GM12891 (cell line): ENCODE results near the gene CCDC188.

ENCODE experiments used
- POLR2A ChIP-seq: IDR thresholded peaks from 2 replicates; pipeline ENCODE4 v1.6.1; 2011; ENCODE audit warnings: low read depth, low read length, control low read depth
- POLR2AphosphoS5 ChIP-seq: IDR thresholded peaks from 2 replicates; pipeline ENCODE4 v1.6.1; 2011; ENCODE audit warnings: low read depth, low read length, control low read depth
- POU2F2 ChIP-seq: IDR thresholded peaks from 2 replicates; pipeline ENCODE4 v1.6.1; 2011; ENCODE audit warnings: low read depth, mild to moderate bottlenecking, control low read depth, low read length, moderate library complexity
- SPI1 ChIP-seq: IDR thresholded peaks from 2 replicates; pipeline ENCODE4 v1.6.1; 2011; ENCODE audit warnings: low read depth, low read length, control low read depth
- TAF1 ChIP-seq: IDR thresholded peaks from 2 replicates; pipeline ENCODE4 v1.6.1; 2011; ENCODE audit warnings: low read depth, low read length, control low read depth

DNA sequence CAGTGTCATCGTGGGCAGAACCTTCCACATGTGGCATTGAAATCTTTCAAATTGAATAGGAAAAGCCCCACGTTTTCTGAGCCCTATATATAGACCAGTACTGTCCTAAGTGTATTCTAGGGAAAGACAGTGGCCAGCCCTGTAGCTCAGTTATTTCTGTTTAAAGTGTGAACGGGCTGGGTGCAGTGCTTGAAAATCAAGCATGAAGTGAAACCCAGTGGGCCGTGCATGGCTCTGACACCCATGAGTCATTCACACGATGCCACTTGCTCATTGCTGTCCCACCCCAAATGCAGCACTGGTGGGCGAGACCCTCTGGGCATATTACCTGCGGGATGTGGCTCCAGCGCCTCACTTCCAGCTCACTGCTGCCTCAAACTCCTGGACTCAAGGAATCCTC, 29.8 kb upstream of the CCDC188 start:
- no peak for TF ChIP-seq POLR2A
- TF ChIP-seq POLR2AphosphoS5: no peak
- no peak for TF ChIP-seq TAF1
- TF ChIP-seq SPI1: no peak
- no peak for TF ChIP-seq POU2F2
